ENCODE results near the gene MLNR. TPM values are rescaled to one million over a fixed set of nuclear protein-coding genes. Genes with fewer than 3 reads are reported as not detected.

The MLNR gene
- total RNA-seq, 3 donors from 2014 or later: not detected

DNA sequence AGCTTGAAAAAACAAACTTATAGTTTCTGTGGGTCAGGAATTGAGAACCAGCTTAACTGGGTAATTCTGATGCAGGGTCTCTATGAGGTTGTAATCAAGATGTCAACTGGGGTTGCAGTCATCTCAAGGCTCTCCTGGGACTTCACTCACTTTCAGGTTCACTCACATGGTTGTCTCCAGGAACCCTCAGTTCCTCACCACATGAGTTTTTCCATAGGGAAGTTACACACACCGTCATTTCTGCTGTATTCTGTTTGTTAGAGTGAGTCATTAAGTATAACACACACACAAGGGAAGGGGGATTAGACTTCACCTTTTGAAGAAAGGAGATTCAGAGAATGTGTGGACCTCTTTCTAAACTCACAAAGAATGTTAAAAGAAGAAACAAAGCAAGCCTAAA is 34.9 kb upstream of the MLNR start:
- no peaks in the 10 kb centered on the region for H3K9me3 ChIP-seq
- H3K4me1 ChIP-seq: no peaks in the 10 kb centered on the region
- no peaks in the 10 kb centered on the region for H3K36me3 ChIP-seq
- TF ChIP-seq, protein P1, sequence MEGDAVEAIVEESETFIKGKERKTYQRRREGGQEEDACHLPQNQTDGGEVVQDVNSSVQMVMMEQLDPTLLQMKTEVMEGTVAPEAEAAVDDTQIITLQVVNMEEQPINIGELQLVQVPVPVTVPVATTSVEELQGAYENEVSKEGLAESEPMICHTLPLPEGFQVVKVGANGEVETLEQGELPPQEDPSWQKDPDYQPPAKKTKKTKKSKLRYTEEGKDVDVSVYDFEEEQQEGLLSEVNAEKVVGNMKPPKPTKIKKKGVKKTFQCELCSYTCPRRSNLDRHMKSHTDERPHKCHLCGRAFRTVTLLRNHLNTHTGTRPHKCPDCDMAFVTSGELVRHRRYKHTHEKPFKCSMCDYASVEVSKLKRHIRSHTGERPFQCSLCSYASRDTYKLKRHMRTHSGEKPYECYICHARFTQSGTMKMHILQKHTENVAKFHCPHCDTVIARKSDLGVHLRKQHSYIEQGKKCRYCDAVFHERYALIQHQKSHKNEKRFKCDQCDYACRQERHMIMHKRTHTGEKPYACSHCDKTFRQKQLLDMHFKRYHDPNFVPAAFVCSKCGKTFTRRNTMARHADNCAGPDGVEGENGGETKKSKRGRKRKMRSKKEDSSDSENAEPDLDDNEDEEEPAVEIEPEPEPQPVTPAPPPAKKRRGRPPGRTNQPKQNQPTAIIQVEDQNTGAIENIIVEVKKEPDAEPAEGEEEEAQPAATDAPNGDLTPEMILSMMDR (IDR thresholded peaks at IDR 0.05): no peak
- TF ChIP-seq POLR2A (IDR thresholded peaks at IDR 0.05): no peak
- TF ChIP-seq POLR2AphosphoS5 (IDR thresholded peaks at IDR 0.05): no peak
- DNase-seq (ENCODE audit: low spot score in 2 of 2): no peak
- H3K4me3 ChIP-seq: no peak overlapping the region
- H3K27me3 ChIP-seq: no peaks in the 10 kb centered on the region
- no peak overlapping the region for H3K27ac ChIP-seq
- intact Hi-C loops (cut with DNase I; ENCODE audit: low total_unique reads): no loop called here

DNA sequence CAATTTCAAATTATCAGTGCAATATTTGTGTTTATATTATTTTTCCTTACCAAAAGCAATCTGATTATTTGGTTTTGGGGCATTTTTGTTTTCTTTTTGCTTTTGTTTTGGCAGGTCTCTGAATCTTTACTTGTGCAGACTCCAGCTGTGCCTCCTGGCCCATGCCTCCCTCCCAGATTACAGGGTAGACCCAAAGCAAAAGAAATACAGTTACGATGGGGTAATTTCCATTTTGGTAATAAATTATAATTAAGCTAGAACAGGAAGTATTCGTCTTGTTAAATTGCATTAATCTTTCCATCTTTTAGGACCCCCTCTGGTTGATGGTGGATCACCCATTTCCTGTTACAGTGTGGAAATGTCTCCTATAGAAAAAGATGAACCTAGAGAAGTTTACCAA is 29.2 kb upstream of the MLNR start:
- Histone ChIP-seq H3K9me3 (no peaks in the 10 kb centered on the region), H3K27me3 (no peaks in the 10 kb centered on the region), H3K4me1 (no peaks in the 10 kb centered on the region), H3K4me3 (no peak overlapping the region), H3K36me3 (no peaks in the 10 kb centered on the region), H3K27ac (no peak overlapping the region)
- TF ChIP-seq POLR2AphosphoS5 (IDR thresholded peaks at IDR 0.05) (no peak), POLR2A (IDR thresholded peaks at IDR 0.05) (no peak)
- TF ChIP-seq, protein P1 (IDR thresholded peaks at IDR 0.05): no peak
- no peak for DNase-seq (ENCODE audit: low spot score in 2 of 2)
- intact Hi-C loops (cut with DNase I; ENCODE audit: low total_unique reads): no loop called here

DNA sequence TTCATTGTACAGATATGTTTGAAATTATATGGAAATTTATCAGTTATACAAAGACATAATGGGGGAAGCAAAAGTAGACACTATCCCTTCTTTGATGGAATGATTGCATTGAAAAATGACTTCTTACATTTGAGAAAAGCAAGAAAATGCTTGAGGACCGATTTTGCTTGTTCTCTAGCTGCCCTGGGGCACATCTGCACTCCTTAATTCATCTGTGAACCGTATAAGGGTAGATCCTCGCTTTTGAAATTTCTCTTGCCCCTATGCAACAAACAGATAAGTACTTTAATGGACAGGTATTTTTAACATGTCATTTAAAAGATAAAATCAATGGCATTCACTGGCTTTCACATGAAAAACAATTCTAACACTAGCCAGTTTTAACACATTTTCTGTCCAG is 13.5 kb upstream of the MLNR start:
- no peak overlapping the region for H3K4me3 ChIP-seq
- no peaks in the 10 kb centered on the region for H3K4me1 ChIP-seq
- no peak overlapping the region for H3K27ac ChIP-seq
- intact Hi-C loops (cut with DNase I; ENCODE audit: low total_unique reads): no loop called here
- H3K27me3 ChIP-seq: no peaks in the 10 kb centered on the region
- no peak for DNase-seq (ENCODE audit: low spot score in 2 of 2)
- TF ChIP-seq, protein P1 (IDR thresholded peaks at IDR 0.05): no peak
- TF ChIP-seq POLR2A (IDR thresholded peaks at IDR 0.05) (no peak), POLR2AphosphoS5 (IDR thresholded peaks at IDR 0.05) (no peak)
- no peaks in the 10 kb centered on the region for H3K36me3 ChIP-seq
- H3K9me3 ChIP-seq: no peaks in the 10 kb centered on the region

DNA sequence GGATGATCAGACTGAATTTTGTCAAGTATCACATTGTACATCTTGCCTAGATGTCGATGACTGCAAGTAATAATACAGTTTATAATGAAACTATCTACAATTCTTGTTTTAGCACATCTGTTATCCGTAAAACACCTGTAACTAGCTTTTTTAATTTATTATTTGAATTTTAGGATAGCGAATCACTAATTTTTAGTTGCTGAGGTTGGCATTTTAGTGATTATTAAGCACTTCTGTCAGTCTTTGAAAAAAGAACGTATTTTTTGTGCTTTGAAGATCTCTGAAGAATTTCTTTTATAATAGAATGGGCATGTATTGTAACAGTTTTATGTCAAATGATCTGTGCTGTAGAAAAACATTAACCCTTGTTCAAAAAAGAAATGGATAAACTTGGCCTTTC is 11.5 kb upstream of the MLNR start:
- TF ChIP-seq POLR2AphosphoS5 (IDR thresholded peaks at IDR 0.05) (no peak), POLR2A (IDR thresholded peaks at IDR 0.05) (no peak)
- TF ChIP-seq, protein P1 (IDR thresholded peaks at IDR 0.05): no peak
- DNase-seq (ENCODE audit: low spot score in 2 of 2): no peak
- intact Hi-C loops (cut with DNase I; ENCODE audit: low total_unique reads): no loop called here
- H3K36me3 ChIP-seq: no peaks in the 10 kb centered on the region
- no peaks in the 10 kb centered on the region for H3K9me3 ChIP-seq
- no peak overlapping the region for H3K27ac ChIP-seq
- H3K4me3 ChIP-seq: no peak overlapping the region
- no peaks in the 10 kb centered on the region for H3K27me3 ChIP-seq
- H3K4me1 ChIP-seq: no peaks in the 10 kb centered on the region

DNA sequence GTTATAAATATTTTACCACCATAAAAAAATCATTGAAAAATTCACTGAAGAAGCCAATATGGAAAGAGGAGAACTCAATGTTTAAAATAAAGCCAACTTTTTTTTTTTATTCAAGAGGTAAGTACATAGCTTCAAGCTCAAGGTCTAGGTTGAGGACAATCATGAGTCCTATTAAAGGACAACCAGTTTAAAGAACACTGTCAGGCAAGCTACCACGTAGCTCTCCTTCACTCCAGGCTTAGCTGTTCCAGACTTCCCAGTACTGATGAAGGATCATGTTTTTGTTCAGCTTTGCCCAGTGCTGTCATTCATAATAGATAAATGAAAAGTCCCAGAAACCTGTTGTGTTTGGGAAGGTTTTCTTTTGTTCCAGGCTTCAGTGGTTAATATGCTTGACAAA is 10.0 kb upstream of the MLNR start:
- Histone ChIP-seq H3K27ac (no peak overlapping the region), H3K27me3 (no peaks in the 10 kb centered on the region), H3K4me3 (no peak overlapping the region), H3K4me1 (no peaks in the 10 kb centered on the region), H3K9me3 (no peaks in the 10 kb centered on the region), H3K36me3 (no peaks in the 10 kb centered on the region)
- DNase-seq (ENCODE audit: low spot score in 2 of 2): no peak
- TF ChIP-seq POLR2AphosphoS5 (IDR thresholded peaks at IDR 0.05) (no peak), POLR2A (IDR thresholded peaks at IDR 0.05) (no peak)
- TF ChIP-seq, protein P1 (IDR thresholded peaks at IDR 0.05): no peak
- intact Hi-C loops (cut with DNase I; ENCODE audit: low total_unique reads): no loop called here

All from breast epithelium (tissue), 4 donors.